K562 (cell line): ENCODE data around the gene CSF1R. TPM values are rescaled to one million over a fixed set of nuclear protein-coding genes. Genes with fewer than 3 reads are reported as not detected.

Source experiments
- ATAC-seq: fragments of 200-7000 bp; cut with Tn5 transposase; 3 replicates; pipeline ENCODE4 v1.9.1; 2020; ENCODE audit warnings: moderate library complexity
- BruUV-seq: library from RNA; stranded (reverse); fragments of 400-500 nt; replicated peaks from 2 replicates; lab custom pipeline; 2021; lab: Mats Ljungman, UMichigan
- CTCF ChIA-PET: fragments of 300-600 bp; formaldehyde crosslinking; extraction: SDS; loops from one replicate; lab custom pipeline; 2021; ENCODE audit warnings: low intra/inter-chr PET ratio; lab: Yijun Ruan, JAX
- POLR2A ChIA-PET: fragments of 300-600, 350-650 bp; sonication (Branson Sonifier 250); formaldehyde crosslinking; extraction: SDS; loops from one replicate; lab custom pipeline; 2021; ENCODE audit warnings: antibody characterized with exemption, inconsistent platforms; lab: Yijun Ruan, JAX
- DNase-seq, 4 experiments: peaks; one replicate each; pipeline versions ENCODE4 v3.0.0 to v3.0.0-alpha.2; 2011 to 2018; ENCODE audit warnings: low spot score in 3 of 4, mixed read lengths in 3 of 4; ENCODE audit errors: extremely low read depth in 1 of 4
- FAIRE-seq: peaks from 2 replicates; lab custom pipeline; 2011; peaks lifted over from hg19 to GRCh38; lab: Jason Lieb, UNC
- H2AFZ ChIP-seq: 2 replicates; pipeline ENCODE4 v1.6.0; 2011; ENCODE audit warnings: low read depth, low read length, control low read depth, inconsistent platforms
- H3K27ac ChIP-seq: fragments of 200-600 bp; 3 replicates; pipeline ENCODE4 v1.8.0; 2011; ENCODE audit warnings: low read depth, mild to moderate bottlenecking, control low read depth, inconsistent platforms, low read length, moderate library complexity, mixed read lengths; ENCODE audit errors: extremely low read depth
- H3K27me3 ChIP-seq, 2 experiments: fragments of 300-600 bp in 1 of 2; 2 replicates in 1 of 2; 3 replicates in 1 of 2; pipeline versions ENCODE4 v1.6.0 to v1.8.0; 2011; ENCODE audit warnings: inconsistent platforms in 2 of 2, low read length in 2 of 2, mild to moderate bottlenecking in 1 of 2, mixed read lengths in 1 of 2, moderate library complexity in 1 of 2; ENCODE audit not compliant: control insufficient read depth in 2 of 2, insufficient read depth in 2 of 2
- H3K36me3 ChIP-seq: fragments of 300-600 bp; 3 replicates; pipeline ENCODE4 v1.8.0; 2011; ENCODE audit warnings: mild to moderate bottlenecking, low read length, inconsistent platforms; ENCODE audit not compliant: control insufficient read depth, insufficient read depth
- H3K4me1 ChIP-seq, 2 experiments: fragments of 200-600 bp in 1 of 2; replicated peaks in 1 of 2; 2 replicates in 1 of 2; 3 replicates in 1 of 2; pipeline versions ENCODE4 v1.5.1 to v1.8.0; 2011; ENCODE audit warnings: inconsistent platforms in 2 of 2, low read length in 2 of 2, mild to moderate bottlenecking in 1 of 2, mixed read lengths in 1 of 2, moderate library complexity in 1 of 2; ENCODE audit not compliant: control insufficient read depth in 2 of 2, insufficient read depth in 2 of 2
- H3K4me2 ChIP-seq: 2 replicates; pipeline ENCODE4 v1.6.1; 2011; ENCODE audit warnings: low read length, control low read depth, inconsistent platforms, mixed read lengths; ENCODE audit not compliant: insufficient read depth
- H3K4me3 ChIP-seq: fragments of 200-600 bp; sonication (generic), shearing (Covaris generic); 2 replicates; pipeline ENCODE4 v1.5.1; 2016; ENCODE audit warnings: control low read depth, inconsistent platforms
- H3K79me2 ChIP-seq: fragments of 200-600 bp; 3 replicates; pipeline ENCODE4 v1.8.0; 2011; ENCODE audit warnings: low read length, inconsistent platforms; ENCODE audit not compliant: control insufficient read depth, insufficient read depth
- H3K9ac ChIP-seq, 2 experiments: 2 replicates each; pipeline versions ENCODE4 v1.6.0 to v1.6.1; 2011; ENCODE audit warnings: low read depth in 2 of 2, low read length in 2 of 2, control low read depth in 1 of 2, inconsistent platforms in 1 of 2, mild to moderate bottlenecking in 1 of 2, mixed read lengths in 1 of 2; ENCODE audit not compliant: insufficient read depth in 1 of 2
- H3K9me1 ChIP-seq: one replicate; pipeline ENCODE4 v1.6.0; 2011; ENCODE audit warnings: inconsistent platforms, mild to moderate bottlenecking, low read length, moderate library complexity; ENCODE audit not compliant: control insufficient read depth, insufficient read depth
- H3K9me3 ChIP-seq: replicated peaks from 2 replicates; pipeline ENCODE4 v1.5.1; 2011; ENCODE audit warnings: low read depth, low read length, inconsistent platforms; ENCODE audit not compliant: control insufficient read depth, insufficient read depth
- H4K20me1 ChIP-seq: replicated peaks from 2 replicates; pipeline ENCODE4 v1.6.1; 2011; ENCODE audit warnings: low read length, inconsistent platforms, mixed read lengths; ENCODE audit not compliant: control insufficient read depth, insufficient read depth
- POLR2G ChIP-seq: fragments of 200-400 bp; formaldehyde crosslinking; IDR thresholded peaks from 2 replicates; pipeline ENCODE4 v1.6.1; 2017; ENCODE audit warnings: low read depth, mild to moderate bottlenecking, antibody characterized with exemption, low read length, moderate library complexity
- ZFP30 ChIP-seq: fragments of 250-450 bp; sonication (Bioruptor Pico); IDR thresholded peaks from 2 replicates; pipeline ENCODE4 v1.8.0; 2022; ENCODE audit warnings: moderate library complexity, mild to moderate bottlenecking, inconsistent platforms, borderline replicate concordance
- WGBS: fragments of 100-300 bp; shearing (Covaris generic); methylation state at CpG from one replicate; pipeline ENCODE4 v1.1.6; 2016; ENCODE audit warnings: low coverage, mixed read lengths; ENCODE audit not compliant: insufficient coverage; ENCODE audit errors: missing lambda C conversion rate; 5-methylcytosine and 5-hydroxymethylcytosine counted together
- in situ Hi-C: fragments of 300-500 bp; cut with MboI; formaldehyde crosslinking; loops from 4 replicates; pipeline ENCODE4 v1.15.0; 2018; ENCODE audit warnings: inconsistent platforms, mixed read lengths
- intact Hi-C: fragments of 100-400 bp; cut with micrococcal nuclease; formaldehyde crosslinking; loops from 2 replicates; pipeline ENCODE4 v1.14.2; 2022
- polyA plus RNA-seq, 8 experiments: library from polyadenylated mRNA; depleted of rRNA in 4 of 8; stranded (reverse) in 5 of 8; unstranded in 3 of 8; fragments of >200 nt; fragmentation: Nextera tagmentation in 2 of 8; fragmentation: Illumina TruSeq in 1 of 8; extraction: Ambion mirVana in 2 of 8; extraction: Trizol in 1 of 8; gene quantifications; 2 replicates each; pipeline versions ENCODE4 v1.2.1 to v1.2.3, GENCODE V29; 2011 to 2014; ENCODE audit warnings: inconsistent platforms in 1 of 8, missing spikeins in 1 of 8
- total RNA-seq, 7 experiments: library from RNA; depleted of rRNA in 6 of 7; stranded (reverse); fragments of >200 nt in 6 of 7; fragmentation: Illumina TruSeq in 2 of 7; extraction: Trizol in 2 of 7; gene quantifications; 2 replicates each; pipeline versions ENCODE4 v1.2.1 to v1.2.3, GENCODE V29; 2011 to 2021; ENCODE audit warnings: low replicate concordance in 1 of 7
- TF ChIP-seq, protein P1 (sequence below): fragments of 450-650 bp; formaldehyde crosslinking; IDR thresholded peaks from 2 replicates; pipeline ENCODE4 v1.4.0; 2020; ENCODE audit warnings: mild to moderate bottlenecking, moderate library complexity

CSF1R gene
- total and polyA plus RNA-seq, 9 of the 15 experiments (the other 6 are each of a cell fraction or from before 2014, with no cell fraction given): 0.03 to 0.64 (median 0.20) TPM; not detected in 6

- in situ Hi-C loops: no loop called here
These were observed 29.3 kb downstream of the CSF1R start for GRCh38 chr5:150057052-150057451.

GRCh38 chr5:150056075-150056443 lies 30.3 kb downstream of the CSF1R start:
- ATAC-seq: no peak
- no peak for FAIRE-seq

More at GRCh38 chr5:150057052-150057451, 29.3 kb downstream of the CSF1R start:
- no peak for FAIRE-seq
- no peak for DNase-seq
- no peak overlapping the region for H3K4me2 ChIP-seq
- peak overlapping the region in 1 of 2 experiments; percentile 21; a peak in 1 of 4 replicates for H3K9ac ChIP-seq
- peaks cover 0 to 9% of the 10 kb centered on the region in 2 experiments; a peak in 1 of 5 replicates for H3K27me3 ChIP-seq
- peaks cover 35% of the 10 kb centered on the region for H3K36me3 ChIP-seq
- intact Hi-C loops: no loop called here
- ATAC-seq: no peak
- H3K9me1 ChIP-seq: no peaks in the 10 kb centered on the region
- WGBS: 70% methylated on average over 8 of the region's 8 CpGs
- ChIA-PET POLR2A (interaction anchor here (0.6 to 0.7 kb wide), 3 partner anchors 20 to 574 kb away, joined by 3 to 4 read pairs (median 3); no protein-coding TSS in a partner anchor), CTCF (no interaction called here)
- no peaks in the 10 kb centered on the region; the same call in 1 of the 2 replicates for H4K20me1 ChIP-seq
- no peaks in the 10 kb centered on the region for H3K9me3 ChIP-seq
- H3K27ac ChIP-seq: no peak overlapping the region
- H3K79me2 ChIP-seq: no peaks in the 10 kb centered on the region
- H3K4me1 ChIP-seq: peaks cover 14 to 22% of the 10 kb centered on the region in 2 experiments; a peak in 4 of 5 replicates
- H3K4me3 ChIP-seq: no peak overlapping the region
- BruUV-seq: no TSS peak
- no peak overlapping the region for H2AFZ ChIP-seq
- TF ChIP-seq, protein P1, sequence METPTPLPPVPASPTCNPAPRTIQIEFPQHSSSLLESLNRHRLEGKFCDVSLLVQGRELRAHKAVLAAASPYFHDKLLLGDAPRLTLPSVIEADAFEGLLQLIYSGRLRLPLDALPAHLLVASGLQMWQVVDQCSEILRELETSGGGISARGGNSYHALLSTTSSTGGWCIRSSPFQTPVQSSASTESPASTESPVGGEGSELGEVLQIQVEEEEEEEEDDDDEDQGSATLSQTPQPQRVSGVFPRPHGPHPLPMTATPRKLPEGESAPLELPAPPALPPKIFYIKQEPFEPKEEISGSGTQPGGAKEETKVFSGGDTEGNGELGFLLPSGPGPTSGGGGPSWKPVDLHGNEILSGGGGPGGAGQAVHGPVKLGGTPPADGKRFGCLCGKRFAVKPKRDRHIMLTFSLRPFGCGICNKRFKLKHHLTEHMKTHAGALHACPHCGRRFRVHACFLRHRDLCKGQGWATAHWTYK (CRISPR knock-in tag): no peak
- TF ChIP-seq POLR2G: 0 out of 2 replicates have a peak, but pooled peaks have one; percentile 17

More at GRCh38 chr5:150056075-150056443, 30.3 kb downstream of the CSF1R start:
- H3K9me1 ChIP-seq: no peaks in the 10 kb centered on the region
- ChIA-PET POLR2A (interaction anchor here (0.6 to 4.1 kb wide), 2 partner anchors 14 to 106 kb away, joined by 3 to 13 read pairs; no protein-coding TSS in a partner anchor), CTCF (no interaction called here)
- H3K9ac ChIP-seq: no peak overlapping the region
- in situ Hi-C loops (no loop called here), intact Hi-C loops (no loop called here)
- 94% methylated on average over 9 of the region's 9 CpGs for WGBS
- no peak for DNase-seq
- H3K4me3 ChIP-seq: no peak overlapping the region
- H3K79me2 ChIP-seq: no peaks in the 10 kb centered on the region
- no peaks in the 10 kb centered on the region for H3K9me3 ChIP-seq
- peaks cover 18 to 23% of the 10 kb centered on the region in 2 experiments for H3K4me1 ChIP-seq
- BruUV-seq: no TSS peak
- H4K20me1 ChIP-seq: no peaks in the 10 kb centered on the region; the same call in 1 of the 2 replicates
- H3K27me3 ChIP-seq: peaks cover 0 to 5% of the 10 kb centered on the region in 2 experiments; a peak in 1 of 5 replicates
- H3K27ac ChIP-seq: no peak overlapping the region
- H3K4me2 ChIP-seq: no peak overlapping the region
- TF ChIP-seq ZFP30 (CRISPR knock-in tag): no peak
- TF ChIP-seq POLR2G: 0 out of 2 replicates have a peak, but pooled peaks have one; percentile 30
- TF ChIP-seq, all 486 proteins: peak for 1
- H2AFZ ChIP-seq: no peak overlapping the region
- H3K36me3 ChIP-seq: peaks cover 45% of the 10 kb centered on the region
